Kidney (tissue), 14 donors: ENCODE results near the gene GPC3. TPM values are rescaled to one million over a fixed set of nuclear protein-coding genes. Genes with fewer than 3 reads are reported as not detected.
"Not testable (repeated sequence)": the region's sequence is repeated elsewhere in the genome, so short reads cannot be mapped to it uniquely, and the experiment has no call there.

Source experiments
- DNase-seq, 5 donors: peaks; one replicate each; pipeline ENCODE4 v3.0.0-alpha.2; 2013 to 2020
- FAIRE-seq: peaks from 2 replicates; lab custom pipeline; 2012; peaks lifted over from hg19 to GRCh38; lab: Jason Lieb, UNC
- H3K27ac ChIP-seq, 2 donors: one replicate each; pipeline ENCODE4 v1.7.0; 2013; ENCODE audit warnings: low read depth in 2 of 2, low read length in 2 of 2, inconsistent platforms in 1 of 2
- H3K27me3 ChIP-seq: one replicate; pipeline ENCODE4 v1.7.1; 2013; ENCODE audit warnings: low read length, inconsistent platforms; ENCODE audit not compliant: control insufficient read depth, insufficient read depth
- H3K36me3 ChIP-seq, 3 donors: one replicate each; pipeline versions ENCODE4 v1.7.0 to v1.7.1; 2013; ENCODE audit warnings: low read length in 3 of 3, control low read depth in 1 of 3, inconsistent platforms in 1 of 3; ENCODE audit not compliant: insufficient read depth in 3 of 3, control insufficient read depth in 2 of 3
- H3K4me1 ChIP-seq, 3 donors: one replicate each; pipeline versions ENCODE4 v1.7.0 to v1.7.1; 2013; ENCODE audit warnings: low read length in 3 of 3, inconsistent platforms in 1 of 3, low read depth in 1 of 3; ENCODE audit not compliant: control insufficient read depth in 2 of 3, insufficient read depth in 2 of 3
- H3K4me3 ChIP-seq, 3 donors: one replicate each; pipeline versions ENCODE4 v1.7.0 to v1.8.1; 2013; ENCODE audit warnings: low read length in 3 of 3, control low read depth in 1 of 3, inconsistent platforms in 1 of 3
- H3K9ac ChIP-seq, 3 donors: one replicate each; pipeline versions ENCODE4 v1.7.0 to v1.7.1; 2013; ENCODE audit warnings: low read length in 3 of 3, control low read depth in 1 of 3, inconsistent platforms in 1 of 3
- H3K9me3 ChIP-seq, 3 donors: one replicate each; pipeline versions ENCODE4 v1.7.0 to v1.7.1; 2013; ENCODE audit warnings: low read length in 3 of 3, control low read depth in 1 of 3, inconsistent platforms in 1 of 3; ENCODE audit not compliant: control insufficient read depth in 2 of 3, insufficient read depth in 1 of 3
- intact Hi-C: fragments of 100-400 bp; cut with DNase I; formaldehyde crosslinking; loops from one replicate; pipeline ENCODE4 v1.11.1; 2022
- polyA plus RNA-seq: library from polyadenylated mRNA; stranded (reverse); fragments of 350-450 nt; fragmentation: Illumina TruSeq; extraction: RNeasy Lipid Tissue Mini Kit (QIAGEN cat#74804); gene quantifications from one replicate; pipeline ENCODE4 v1.2.3, GENCODE V29; 2014; ENCODE audit warnings: low read depth, low replicate concordance; ENCODE audit not compliant: insufficient read depth
- total RNA-seq: library from RNA; stranded (reverse); fragmentation: NEBNext Ultra II Directional; extraction: Animal tissue kit (Norgen Biotek cat#: 25700); gene quantifications from one replicate; pipeline ENCODE4 v1.2.1, GENCODE V29; 2021
- TF ChIP-seq, protein P1 (sequence below): IDR thresholded peaks from 3 replicates; pipeline ENCODE4 v1.5.1; 2012; ENCODE audit warnings: mild to moderate bottlenecking, moderate library complexity, borderline replicate concordance; ENCODE audit not compliant: insufficient read depth; ENCODE audit errors: extremely low read depth
- donor health status: control.
- donor health status: control.
- donor health status: control.
- donor health status: control.
- donor health status: control.
- donor health status: DM: yes; HTN: yes; CAD: no.
- donor health status: Normal renal cell carcinoma (clear cell type).

GPC3 gene
- total and polyA plus RNA-seq, 2 donors from 2014 or later = 43.0 to 52.5 TPM

DNA sequence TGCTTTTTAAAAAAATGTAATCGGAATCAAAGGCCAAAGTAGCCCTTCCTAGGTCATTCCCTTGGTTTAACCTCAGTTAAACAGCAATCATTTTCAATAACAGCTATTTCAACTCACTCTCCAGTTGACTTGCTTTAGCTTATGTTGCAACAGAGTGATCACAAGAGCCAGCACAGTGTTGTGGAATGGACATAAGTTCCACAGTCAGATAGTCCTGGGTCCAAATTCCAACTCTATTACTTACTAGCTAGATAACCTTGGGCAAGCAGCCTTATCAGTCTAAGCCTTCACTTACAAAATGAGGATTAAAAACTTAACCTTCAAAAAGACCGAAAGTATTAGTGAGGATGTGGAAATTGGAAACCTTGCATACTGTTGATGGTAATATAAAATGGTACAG is 9.2 kb upstream of the GPC3 start:
- Histone ChIP-seq H3K27ac (no peak overlapping the region), H3K9me3 (no peaks in the 10 kb centered on the region), H3K36me3 (no peaks in the 10 kb centered on the region), H3K27me3 (no peaks in the 10 kb centered on the region), H3K9ac (no peak overlapping the region), H3K4me3 (no peak overlapping the region), H3K4me1 (peaks cover 0 to 4% (median 0%) of the 10 kb centered on the region in 3 donors)
- DNase-seq = no peak
- FAIRE-seq = peak; percentile 70
- TF ChIP-seq, protein P1, sequence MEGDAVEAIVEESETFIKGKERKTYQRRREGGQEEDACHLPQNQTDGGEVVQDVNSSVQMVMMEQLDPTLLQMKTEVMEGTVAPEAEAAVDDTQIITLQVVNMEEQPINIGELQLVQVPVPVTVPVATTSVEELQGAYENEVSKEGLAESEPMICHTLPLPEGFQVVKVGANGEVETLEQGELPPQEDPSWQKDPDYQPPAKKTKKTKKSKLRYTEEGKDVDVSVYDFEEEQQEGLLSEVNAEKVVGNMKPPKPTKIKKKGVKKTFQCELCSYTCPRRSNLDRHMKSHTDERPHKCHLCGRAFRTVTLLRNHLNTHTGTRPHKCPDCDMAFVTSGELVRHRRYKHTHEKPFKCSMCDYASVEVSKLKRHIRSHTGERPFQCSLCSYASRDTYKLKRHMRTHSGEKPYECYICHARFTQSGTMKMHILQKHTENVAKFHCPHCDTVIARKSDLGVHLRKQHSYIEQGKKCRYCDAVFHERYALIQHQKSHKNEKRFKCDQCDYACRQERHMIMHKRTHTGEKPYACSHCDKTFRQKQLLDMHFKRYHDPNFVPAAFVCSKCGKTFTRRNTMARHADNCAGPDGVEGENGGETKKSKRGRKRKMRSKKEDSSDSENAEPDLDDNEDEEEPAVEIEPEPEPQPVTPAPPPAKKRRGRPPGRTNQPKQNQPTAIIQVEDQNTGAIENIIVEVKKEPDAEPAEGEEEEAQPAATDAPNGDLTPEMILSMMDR = no peak
- intact Hi-C loops = no loop called here

DNA sequence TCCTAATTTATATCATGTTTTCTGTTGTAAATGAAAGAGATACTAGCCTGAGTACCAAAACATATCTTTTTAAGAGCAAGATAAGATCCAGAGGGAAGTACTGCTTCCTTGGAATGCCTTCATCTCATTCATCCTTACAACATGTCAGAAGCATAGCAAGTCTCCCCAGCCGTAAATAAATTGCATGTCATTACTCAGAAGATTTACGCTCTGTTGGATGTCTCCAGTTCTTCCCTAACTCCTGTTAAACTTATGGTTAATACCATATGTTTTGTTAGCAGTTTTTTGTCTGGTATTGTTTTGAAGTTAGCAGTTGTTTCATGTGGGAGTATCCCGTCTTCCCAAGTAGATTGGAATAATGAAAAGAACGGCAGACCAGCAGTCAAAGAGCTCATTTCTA is 7.5 kb upstream of the GPC3 start:
- peak; percentile 58 for FAIRE-seq
- no peaks in the 10 kb centered on the region for H3K27me3 ChIP-seq
- TF ChIP-seq, protein P1 = no peak

DNA sequence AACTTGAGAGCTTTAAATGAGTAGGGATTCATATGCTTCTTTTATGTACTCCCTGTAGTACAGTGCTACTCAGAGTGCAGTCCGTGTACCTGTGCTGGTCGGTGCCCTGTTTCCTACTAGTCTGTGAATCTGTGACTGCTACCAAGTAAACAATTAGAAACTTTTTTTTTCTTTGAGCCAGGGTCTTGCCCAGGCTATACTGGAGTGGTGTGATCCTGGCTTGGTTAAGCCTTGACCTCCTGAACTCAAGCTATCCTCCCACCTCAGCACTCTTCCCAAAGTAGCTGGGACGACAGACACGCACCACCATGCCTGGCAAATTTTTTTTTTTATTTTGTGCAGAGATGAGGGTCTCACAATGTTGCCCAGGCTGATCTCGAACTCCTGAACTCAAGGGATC is 6.4 kb upstream of the GPC3 start:
- no peaks in the 10 kb centered on the region for H3K27me3 ChIP-seq
- no peaks in the 10 kb centered on the region for H3K9me3 ChIP-seq
- H3K27ac ChIP-seq = no peak overlapping the region
- no peak overlapping the region for H3K4me3 ChIP-seq
- no peak for DNase-seq
- H3K4me1 ChIP-seq = peaks cover 0 to 4% (median 0%) of the 10 kb centered on the region in 3 donors
- FAIRE-seq = no peak
- no peak overlapping the region for H3K9ac ChIP-seq
- no peaks in the 10 kb centered on the region for H3K36me3 ChIP-seq
- intact Hi-C loops = no loop called here
- TF ChIP-seq, protein P1 = no peak

More for the DNA sequence above, 7.5 kb upstream of the GPC3 start:
- Histone ChIP-seq H3K4me3 (no peak overlapping the region), H3K9me3 (no peaks in the 10 kb centered on the region), H3K4me1 (peaks cover 0 to 4% (median 0%) of the 10 kb centered on the region in 3 donors), H3K27ac (no peak overlapping the region), H3K36me3 (no peaks in the 10 kb centered on the region), H3K9ac (no peak overlapping the region)
- peak in 2 of 5 donors; percentile 75 to 82 for DNase-seq
- intact Hi-C loops = no loop called here

DNA sequence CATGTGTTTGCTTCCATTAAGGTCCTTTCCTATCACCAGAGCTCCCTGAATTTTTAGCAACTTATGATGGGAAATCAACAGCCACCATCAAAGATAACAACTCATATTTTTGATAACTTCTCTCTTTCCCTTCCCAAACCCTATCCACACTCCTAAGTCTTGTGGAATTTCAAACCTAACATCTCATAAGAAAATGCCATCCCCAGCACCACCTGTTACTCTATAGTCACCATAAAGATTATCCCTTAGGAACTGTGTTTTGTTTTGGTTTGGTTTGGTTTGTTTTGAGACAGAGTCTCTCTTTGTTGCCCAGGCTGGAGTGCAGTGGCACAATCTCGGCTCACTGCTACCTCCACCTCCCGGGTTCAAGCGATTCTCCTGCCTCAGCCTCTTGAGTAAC is 5.7 kb upstream of the GPC3 start:
- intact Hi-C loops, H3K4me1 ChIP-seq: not testable (repeated sequence)

More for the DNA sequence above, 5.7 kb upstream of the GPC3 start:
- not testable (repeated sequence) for H3K9me3 ChIP-seq, H3K36me3 ChIP-seq, H3K4me3 ChIP-seq, H3K27ac ChIP-seq, H3K27me3 ChIP-seq, H3K9ac ChIP-seq, FAIRE-seq, DNase-seq
